GM21423 (cell line): ENCODE results near the gene KAZN.
"Not testable (repeated sequence)": the region's sequence is repeated elsewhere in the genome, so short reads cannot be mapped to it uniquely, and the experiment has no call there.

Experiments
- ATAC-seq: cut with Tn5 transposase; IDR thresholded peaks from one replicate; pipeline ENCODE4 v1.9.1; 2021; ENCODE audit warnings: mild to moderate bottlenecking, moderate library complexity; ENCODE audit not compliant: unreplicated experiment

The KAZN gene

GRCh38 chr1:15115542-15116330 is 517.3 kb downstream of the KAZN start:
- ATAC-seq, result no peak

GRCh38 chr1:15116966-15117365 is 518.5 kb downstream of the KAZN start:
- ATAC-seq, result no peak

GRCh38 chr1:15117671-15118325 is 519.3 kb downstream of the KAZN start:
- ATAC-seq, result no peak

DNA sequence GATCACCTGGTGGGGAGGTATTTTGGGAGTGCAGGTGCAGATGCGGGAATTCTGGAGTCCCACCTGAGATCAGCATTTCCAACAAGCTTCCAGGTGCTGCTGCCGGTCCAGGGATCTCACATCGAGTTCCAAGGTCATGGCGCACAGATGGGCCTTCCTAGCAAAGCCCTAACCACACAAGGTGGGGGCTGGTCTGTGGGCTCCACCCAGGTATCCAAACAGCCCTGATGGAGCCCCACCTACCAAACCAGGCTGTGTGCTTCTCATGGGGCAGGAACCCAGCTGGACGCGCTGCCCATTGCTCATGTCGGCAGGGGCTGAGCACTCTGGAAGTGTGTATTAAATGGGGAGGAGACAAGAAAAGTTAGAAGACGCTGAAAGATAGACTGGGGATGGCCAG is 520.1 kb downstream of the KAZN start:
- no peak for ATAC-seq

GRCh38 chr1:15120251-15120945 is 521.9 kb downstream of the KAZN start:
- ATAC-seq, result no peak

DNA sequence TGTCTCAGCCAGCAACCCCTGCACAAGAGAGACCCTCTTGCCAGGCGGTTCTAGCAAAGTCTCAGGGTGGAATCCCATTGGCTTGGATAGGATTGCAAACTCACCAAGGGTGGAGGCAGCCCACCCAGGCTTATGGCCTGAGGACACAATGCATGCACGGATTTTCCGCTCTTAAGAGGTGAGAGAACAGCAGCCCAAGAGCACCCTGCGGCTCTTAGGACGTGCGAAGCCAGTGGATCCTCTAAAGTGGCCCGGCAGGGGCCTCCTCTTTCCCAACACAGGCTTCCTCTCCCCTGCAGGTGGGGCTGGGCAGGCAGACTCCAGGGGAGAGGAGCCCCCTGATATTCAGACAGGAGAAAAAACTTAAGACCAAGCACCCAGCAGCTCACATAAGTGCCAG is 523.8 kb downstream of the KAZN start:
- no peak for ATAC-seq

GRCh38 chr1:15123270-15123669 is 524.8 kb downstream of the KAZN start:
- ATAC-seq, result no peak

- no peak for ATAC-seq
Measured at GRCh38 chr1:15123925-15124324, 525.4 kb downstream of the KAZN start.

- no peak for ATAC-seq
Measured at GRCh38 chr1:15124362-15125100, 526.0 kb downstream of the KAZN start.

DNA sequence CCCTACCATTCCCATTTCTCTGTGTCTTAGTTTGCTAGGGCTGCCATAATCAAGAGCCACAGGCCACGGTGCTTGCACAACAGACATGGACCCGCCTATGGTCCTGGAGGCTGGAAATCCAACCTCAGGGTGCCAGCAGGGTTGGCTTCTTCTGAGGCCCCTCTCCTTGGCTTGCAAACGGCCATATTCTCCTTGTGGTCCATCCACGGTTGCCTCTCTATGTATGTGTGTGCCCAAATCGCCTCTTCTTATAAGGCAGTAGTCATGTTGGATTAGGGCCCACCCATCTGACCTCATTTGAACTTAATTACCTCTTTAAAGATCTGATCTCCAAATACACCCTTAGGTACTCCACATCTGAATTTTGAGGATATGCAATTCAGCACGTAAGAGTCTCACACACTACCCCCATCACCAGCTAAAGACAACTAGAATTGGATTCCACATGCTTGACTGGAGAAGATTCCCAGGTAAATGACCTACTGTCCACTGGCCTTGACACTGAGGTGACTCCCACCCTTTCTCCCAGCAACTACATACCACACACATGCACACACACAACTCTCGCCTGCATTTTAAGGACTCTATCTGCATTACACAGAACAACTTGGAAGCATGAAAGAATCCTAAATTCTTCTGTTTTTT is 526.7 kb downstream of the KAZN start:
- ATAC-seq, result no peak

GRCh38 chr1:15128077-15128476 is 529.6 kb downstream of the KAZN start:
- no peak for ATAC-seq

- peak; percentile 62 for ATAC-seq
Measured at GRCh38 chr1:15128520-15129313, 530.2 kb downstream of the KAZN start.

GRCh38 chr1:15129944-15130343 is 531.5 kb downstream of the KAZN start:
- ATAC-seq, result no peak

DNA sequence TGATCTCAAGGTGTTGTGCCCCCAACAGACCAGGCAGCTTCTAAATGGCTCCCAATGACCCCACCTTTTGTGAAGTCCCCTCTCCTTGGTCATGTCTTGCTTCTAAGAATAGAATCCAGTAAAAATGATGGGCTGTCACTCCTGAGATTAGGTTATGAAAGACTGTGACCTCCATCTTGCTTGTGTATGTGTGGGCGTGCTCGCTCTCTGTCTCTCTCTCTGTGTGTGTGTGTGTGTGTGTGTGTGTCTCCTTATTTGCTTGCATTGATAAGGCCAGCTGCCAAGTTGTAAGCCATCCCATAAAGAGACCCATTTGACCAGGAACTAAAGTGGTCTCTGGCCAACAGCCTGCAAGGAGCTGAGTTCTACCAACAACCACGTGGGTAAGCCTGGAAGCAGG is 532.1 kb downstream of the KAZN start:
- ATAC-seq, result no peak

DNA sequence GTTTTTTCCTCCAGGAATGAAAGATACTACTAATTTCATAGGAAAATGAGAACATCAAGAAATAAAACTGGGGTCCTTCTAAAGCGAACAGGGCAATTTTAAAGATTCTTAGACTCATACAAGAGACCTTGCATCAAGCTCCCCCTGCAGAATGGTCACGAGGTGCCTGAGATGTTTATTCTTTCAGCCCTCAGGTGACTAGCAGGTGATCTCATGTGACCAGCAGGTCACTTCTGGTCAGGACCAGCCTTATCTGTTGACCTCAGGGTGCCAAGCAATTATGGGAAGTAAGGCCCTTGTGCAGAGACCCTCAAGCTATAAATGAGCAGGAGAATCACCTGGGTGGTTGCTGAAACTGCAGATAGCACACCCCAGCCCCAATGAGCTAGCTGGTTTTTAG is 534.5 kb downstream of the KAZN start:
- ATAC-seq, result no peak

DNA sequence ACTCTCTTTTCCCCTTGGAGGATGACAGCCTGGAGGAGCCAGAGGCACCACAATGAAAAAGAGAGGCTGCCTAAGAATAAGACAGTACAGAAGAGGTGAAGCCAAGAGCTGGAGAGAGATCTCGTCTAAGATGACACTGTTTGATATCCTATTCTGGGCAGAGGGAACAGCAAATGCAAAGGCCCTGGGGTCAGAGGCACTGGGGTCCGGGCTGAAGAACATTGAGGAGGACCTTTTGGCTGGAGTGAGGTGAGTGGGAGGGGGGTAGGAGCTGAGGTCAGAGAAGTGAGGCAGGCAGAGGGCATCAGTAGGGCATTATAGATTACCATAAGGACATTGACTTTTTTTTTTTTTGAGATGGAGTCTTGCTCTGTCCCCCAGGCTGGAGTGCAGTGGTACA is 535.8 kb downstream of the KAZN start:
- no peak for ATAC-seq

DNA sequence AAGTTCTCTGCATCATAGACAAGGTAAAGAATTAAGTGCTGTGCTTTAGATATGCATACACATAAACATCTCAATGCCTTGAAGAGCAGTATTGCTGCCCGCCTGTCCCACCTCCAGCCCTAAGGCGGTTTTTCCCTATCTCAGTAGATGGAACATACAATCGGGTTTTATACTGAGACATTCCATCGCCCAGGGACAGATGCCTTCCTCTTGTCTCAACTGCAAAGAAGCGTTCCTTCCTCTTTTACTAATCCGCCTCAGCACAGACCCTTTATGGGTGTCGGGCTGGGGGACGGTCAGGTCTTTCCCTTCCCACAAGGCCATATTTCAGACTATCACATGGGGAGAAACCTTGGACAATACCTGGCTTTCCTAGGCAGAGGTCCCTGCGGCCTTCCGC is 537.1 kb downstream of the KAZN start:
- ATAC-seq, result not testable (repeated sequence)

GRCh38 chr1:15137809-15138208 is 539.3 kb downstream of the KAZN start:
- no peak for ATAC-seq

GRCh38 chr1:15139654-15140350 is 541.3 kb downstream of the KAZN start:
- ATAC-seq, result no peak
